ENCODE data around the gene GCFC2. TPM values are rescaled to one million over a fixed set of nuclear protein-coding genes. Genes with fewer than 3 reads are reported as not detected.
A peak's percentile ranks its signal among the peaks of the same experiment; 100 is the strongest.

GCFC2 gene
- polyA plus RNA-seq, 2 of the 4 experiments (the other 2 are of a cell fraction), result 15.1 to 41.7 TPM

DNA sequence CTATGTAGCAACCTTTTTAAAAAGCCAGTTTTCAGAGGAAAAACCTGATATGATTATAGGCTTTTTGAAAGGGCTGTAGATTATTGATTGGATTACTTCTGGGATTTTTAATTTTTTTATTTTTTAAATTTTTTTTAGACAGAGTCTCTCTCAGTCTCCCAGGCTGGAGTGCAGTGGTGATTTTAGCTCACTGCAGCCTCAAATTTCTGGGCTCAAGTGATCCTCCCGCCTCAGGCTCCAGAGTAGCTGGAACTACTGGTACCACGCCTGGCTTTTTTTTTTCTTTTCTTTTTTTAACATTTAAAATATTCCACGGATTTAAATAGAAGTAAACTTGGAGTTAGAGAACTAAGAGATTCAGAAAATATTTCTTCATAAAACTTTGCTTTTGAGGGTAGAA lies 62.9 kb downstream of the GCFC2 start (continued):
- TF ChIP-seq JUNB (IDR thresholded peaks at IDR 0.05), result no peak

DNA sequence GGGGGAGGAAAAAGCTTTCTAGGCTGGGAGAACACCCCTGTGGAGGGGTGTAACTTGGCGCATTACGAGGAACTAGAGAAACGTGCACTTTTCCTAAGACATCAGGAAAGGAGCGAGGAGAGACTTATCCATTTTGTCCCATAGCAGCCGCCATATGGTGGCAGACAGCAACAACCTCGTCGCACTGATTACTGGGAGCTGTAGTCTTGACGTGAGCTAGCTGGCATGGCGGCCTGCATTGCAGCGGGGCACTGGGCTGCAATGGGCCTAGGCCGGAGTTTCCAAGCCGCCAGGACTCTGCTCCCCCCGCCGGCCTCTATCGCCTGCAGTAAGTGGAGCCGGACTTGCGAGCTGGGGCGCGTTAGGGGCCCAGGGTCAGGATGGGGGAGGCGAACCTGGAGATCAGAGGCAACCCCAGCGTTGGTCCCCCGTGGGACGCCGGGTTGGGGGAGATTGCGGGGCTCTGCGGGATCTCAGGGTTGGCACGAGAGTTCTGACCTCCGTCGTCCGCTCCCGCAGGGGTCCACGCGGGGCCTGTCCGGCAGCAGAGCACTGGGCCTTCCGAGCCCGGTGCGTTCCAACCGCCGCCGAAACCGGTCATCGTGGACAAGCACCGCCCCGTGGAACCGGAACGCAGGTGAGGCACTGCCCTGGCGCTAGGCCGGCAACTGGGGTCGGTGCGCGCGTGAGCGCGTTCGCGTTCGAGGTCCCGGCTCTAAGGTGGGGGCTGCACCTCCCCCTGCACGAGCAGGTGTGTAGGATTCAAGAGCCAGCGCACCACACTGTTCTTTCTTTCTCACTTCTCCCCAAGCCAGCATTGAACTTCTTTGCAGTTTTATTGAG lies 63.9 kb downstream of the GCFC2 start, which contains the start of gene MRPL19:
Gene MRPL19 (plus strand): TSS at position 201 of the 843 bp plus-strand sequence. CDS start 25 bp downstream, at position 226.
- no peaks in the 10 kb centered on the region for H3K9me3 ChIP-seq
- peak; percentile 96 to 98 for DNase-seq (ENCODE audit: low read depth in 1 of 2, low spot score in 1 of 2)
- H3K4me3 ChIP-seq, result peak within 1 kb of the TSS; percentile 64
- peak; percentile 98 to 99 for ATAC-seq
- peak; percentile 64; the same call in 1 of the 3 replicates for TF ChIP-seq BCL3 (IDR thresholded peaks at IDR 0.05)
- peak; percentile 61 for TF ChIP-seq CHD2 (IDR thresholded peaks at IDR 0.05; ENCODE audit: low read length, partially characterized antibody)
- TF ChIP-seq, protein P1, sequence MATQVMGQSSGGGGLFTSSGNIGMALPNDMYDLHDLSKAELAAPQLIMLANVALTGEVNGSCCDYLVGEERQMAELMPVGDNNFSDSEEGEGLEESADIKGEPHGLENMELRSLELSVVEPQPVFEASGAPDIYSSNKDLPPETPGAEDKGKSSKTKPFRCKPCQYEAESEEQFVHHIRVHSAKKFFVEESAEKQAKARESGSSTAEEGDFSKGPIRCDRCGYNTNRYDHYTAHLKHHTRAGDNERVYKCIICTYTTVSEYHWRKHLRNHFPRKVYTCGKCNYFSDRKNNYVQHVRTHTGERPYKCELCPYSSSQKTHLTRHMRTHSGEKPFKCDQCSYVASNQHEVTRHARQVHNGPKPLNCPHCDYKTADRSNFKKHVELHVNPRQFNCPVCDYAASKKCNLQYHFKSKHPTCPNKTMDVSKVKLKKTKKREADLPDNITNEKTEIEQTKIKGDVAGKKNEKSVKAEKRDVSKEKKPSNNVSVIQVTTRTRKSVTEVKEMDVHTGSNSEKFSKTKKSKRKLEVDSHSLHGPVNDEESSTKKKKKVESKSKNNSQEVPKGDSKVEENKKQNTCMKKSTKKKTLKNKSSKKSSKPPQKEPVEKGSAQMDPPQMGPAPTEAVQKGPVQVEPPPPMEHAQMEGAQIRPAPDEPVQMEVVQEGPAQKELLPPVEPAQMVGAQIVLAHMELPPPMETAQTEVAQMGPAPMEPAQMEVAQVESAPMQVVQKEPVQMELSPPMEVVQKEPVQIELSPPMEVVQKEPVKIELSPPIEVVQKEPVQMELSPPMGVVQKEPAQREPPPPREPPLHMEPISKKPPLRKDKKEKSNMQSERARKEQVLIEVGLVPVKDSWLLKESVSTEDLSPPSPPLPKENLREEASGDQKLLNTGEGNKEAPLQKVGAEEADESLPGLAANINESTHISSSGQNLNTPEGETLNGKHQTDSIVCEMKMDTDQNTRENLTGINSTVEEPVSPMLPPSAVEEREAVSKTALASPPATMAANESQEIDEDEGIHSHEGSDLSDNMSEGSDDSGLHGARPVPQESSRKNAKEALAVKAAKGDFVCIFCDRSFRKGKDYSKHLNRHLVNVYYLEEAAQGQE (IDR thresholded peaks at IDR 0.05), result peak; percentile 52; the same call in 1 of the 2 replicates
- TF ChIP-seq, protein P2, sequence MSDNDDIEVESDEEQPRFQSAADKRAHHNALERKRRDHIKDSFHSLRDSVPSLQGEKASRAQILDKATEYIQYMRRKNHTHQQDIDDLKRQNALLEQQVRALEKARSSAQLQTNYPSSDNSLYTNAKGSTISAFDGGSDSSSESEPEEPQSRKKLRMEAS (IDR thresholded peaks at IDR 0.05), result peak; percentile 60
- no peak for TF ChIP-seq RCOR1 (IDR thresholded peaks at IDR 0.05; ENCODE audit: low read depth, low read length)
- TF ChIP-seq ESRRA (IDR thresholded peaks at IDR 0.05; ENCODE audit: borderline replicate concordance, low read length), result no peak
- TF ChIP-seq JUN (IDR thresholded peaks at IDR 0.05), result peak; percentile 35 to 91; a peak in 4 of 5 replicates
- no peak for TF ChIP-seq CTCF (IDR thresholded peaks at IDR 0.05)
- peak; percentile 75 for TF ChIP-seq KDM5A (IDR thresholded peaks at IDR 0.05)
- peak; percentile 79 for TF ChIP-seq POLR2A (IDR thresholded peaks at IDR 0.05; ENCODE audit: low read length)
- TF ChIP-seq, protein P3, sequence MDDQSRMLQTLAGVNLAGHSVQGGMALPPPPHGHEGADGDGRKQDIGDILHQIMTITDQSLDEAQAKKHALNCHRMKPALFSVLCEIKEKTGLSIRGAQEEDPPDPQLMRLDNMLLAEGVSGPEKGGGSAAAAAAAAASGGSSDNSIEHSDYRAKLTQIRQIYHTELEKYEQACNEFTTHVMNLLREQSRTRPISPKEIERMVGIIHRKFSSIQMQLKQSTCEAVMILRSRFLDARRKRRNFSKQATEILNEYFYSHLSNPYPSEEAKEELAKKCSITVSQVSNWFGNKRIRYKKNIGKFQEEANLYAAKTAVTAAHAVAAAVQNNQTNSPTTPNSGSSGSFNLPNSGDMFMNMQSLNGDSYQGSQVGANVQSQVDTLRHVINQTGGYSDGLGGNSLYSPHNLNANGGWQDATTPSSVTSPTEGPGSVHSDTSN (IDR thresholded peaks at IDR 0.05), result no peak
- TF ChIP-seq PHF8 (IDR thresholded peaks at IDR 0.05; ENCODE audit: borderline replicate concordance, low read depth), result peak; percentile 87
- TF ChIP-seq HEYL (CRISPR knock-in tag; IDR thresholded peaks at IDR 0.05), result no peak
- 0 out of 2 replicates have a peak, but pooled peaks have one; percentile 62 for TF ChIP-seq MYC (IDR thresholded peaks at IDR 0.05; ENCODE audit: borderline replicate concordance, low read length)
- TF ChIP-seq TP53 (CRISPR knock-in tag; IDR thresholded peaks at IDR 0.05), result peak; percentile 66; the same call in 1 of the 2 replicates
- FAIRE-seq, result no peak
- CTCF ChIA-PET, result interaction anchor here (0.9 to 2.0 kb wide), 9 partner anchors 8 to 63 kb away, joined by 3 to 8 read pairs (median 3); no protein-coding TSS in a partner anchor
- peak within 1 kb of the TSS; percentile 82 for H3K4me2 ChIP-seq
- peak within 1 kb of the TSS; percentile 87 to 96 for H3K27ac ChIP-seq
- under 1% methylated on average over 36 of the region's 60 CpGs for WGBS (ENCODE audit: missing lambda C conversion rate)
- H3K4me1 ChIP-seq, result peaks cover 9% of the 10 kb centered on the region; the same call in 2 of the 3 replicates
- POLR2A ChIA-PET, result interaction anchor here (0.7 to 1.4 kb wide), 4 partner anchors 10 to 293 kb away, joined by 3 to 10 read pairs (median 4); partner anchors contain the start of gene GCFC2

All from A549 (cell line).